ENCODE results near the gene TEX53.

TEX53 gene

GRCh38 chr9:114657705-114658104 lies at the start of gene TEX53:
TEX53 (minus strand) TSS chr9:114657805; CDS start chr9:114657774, 31 bp downstream.
- DNase-seq (ENCODE audit: low read depth in 3 of 3), result no peak

- no peak for DNase-seq (ENCODE audit: low read depth in 3 of 3)
Measured at GRCh38 chr9:114706711-114707110, 49.1 kb upstream of the TEX53 start.

GRCh38 chr9:114701988-114702387 lies 44.4 kb upstream of the TEX53 start:
- DNase-seq (ENCODE audit: low read depth in 3 of 3), result no peak

GRCh38 chr9:114697951-114698351 lies 40.3 kb upstream of the TEX53 start:
- DNase-seq (ENCODE audit: low read depth in 3 of 3), result peak in 1 of 3 experiments; percentile 22

GRCh38 chr9:114696814-114697544 lies 39.4 kb upstream of the TEX53 start:
- DNase-seq (ENCODE audit: low read depth in 3 of 3), result peak in 2 of 3 experiments; percentile 52 to 77

GRCh38 chr9:114695948-114696347 lies 38.3 kb upstream of the TEX53 start:
- no peak for DNase-seq (ENCODE audit: low read depth in 3 of 3)

GRCh38 chr9:114694719-114695269 lies 37.2 kb upstream of the TEX53 start:
- no peak for DNase-seq (ENCODE audit: low read depth in 3 of 3)

GRCh38 chr9:114694146-114694545 lies 36.5 kb upstream of the TEX53 start:
- DNase-seq (ENCODE audit: low read depth in 3 of 3), result no peak

- no peak for DNase-seq (ENCODE audit: low read depth in 3 of 3)
Measured at GRCh38 chr9:114693248-114693855, 35.7 kb upstream of the TEX53 start.

GRCh38 chr9:114691956-114692295 lies 34.3 kb upstream of the TEX53 start:
- no peak for DNase-seq (ENCODE audit: low read depth in 3 of 3)

- DNase-seq (ENCODE audit: low read depth in 3 of 3), result peak; percentile 50 to 73 (median 64)
Measured at GRCh38 chr9:114691046-114691955, 33.7 kb upstream of the TEX53 start.

GRCh38 chr9:114690308-114690707 lies 32.7 kb upstream of the TEX53 start:
- DNase-seq (ENCODE audit: low read depth in 3 of 3), result no peak

- DNase-seq (ENCODE audit: low read depth in 3 of 3), result no peak
Measured at GRCh38 chr9:114689813-114690212, 32.2 kb upstream of the TEX53 start.

- DNase-seq (ENCODE audit: low read depth in 3 of 3), result no peak
Measured at GRCh38 chr9:114688909-114689610, 31.5 kb upstream of the TEX53 start.

- no peak for DNase-seq (ENCODE audit: low read depth in 3 of 3)
Measured at GRCh38 chr9:114688379-114688778, 30.8 kb upstream of the TEX53 start.

GRCh38 chr9:114687034-114687433 lies 29.4 kb upstream of the TEX53 start:
- DNase-seq (ENCODE audit: low read depth in 3 of 3), result no peak

GRCh38 chr9:114685951-114686350 lies 28.3 kb upstream of the TEX53 start:
- DNase-seq (ENCODE audit: low read depth in 3 of 3), result no peak

GRCh38 chr9:114684036-114684435 lies 26.4 kb upstream of the TEX53 start:
- DNase-seq (ENCODE audit: low read depth in 3 of 3), result no peak

GRCh38 chr9:114682846-114683245 lies 25.2 kb upstream of the TEX53 start:
- no peak for DNase-seq (ENCODE audit: low read depth in 3 of 3)

GRCh38 chr9:114681594-114682332 lies 24.2 kb upstream of the TEX53 start, which contains the start of gene TEX48:
TEX48 (minus strand) TSS chr9:114682192; CDS start chr9:114671723, 10,469 bp downstream.
- DNase-seq (ENCODE audit: low read depth in 3 of 3), result peak; percentile 69 to 81 (median 75)
